Measurements from ENCODE around the gene PTOV1. TPM values are rescaled to one million over a fixed set of nuclear protein-coding genes. Genes with fewer than 3 reads are reported as not detected.

The PTOV1 gene
- 10 to 100 TPM; 63.8 to 73.3 TPM for total RNA-seq

GRCh38 chr19:49850487-49851342 is at the start of gene PTOV1:
Gene PTOV1, plus strand, starts transcription at chr19:49851159.
- Mint-ChIP-seq H3K36me3 (ENCODE audit: insufficient read depth in 2 of 2) (peaks cover 10 to 12% of the 10 kb centered on the region in 2 donors), H3K4me1 (ENCODE audit: low read depth) (peaks cover 47% of the 10 kb centered on the region)

DNA sequence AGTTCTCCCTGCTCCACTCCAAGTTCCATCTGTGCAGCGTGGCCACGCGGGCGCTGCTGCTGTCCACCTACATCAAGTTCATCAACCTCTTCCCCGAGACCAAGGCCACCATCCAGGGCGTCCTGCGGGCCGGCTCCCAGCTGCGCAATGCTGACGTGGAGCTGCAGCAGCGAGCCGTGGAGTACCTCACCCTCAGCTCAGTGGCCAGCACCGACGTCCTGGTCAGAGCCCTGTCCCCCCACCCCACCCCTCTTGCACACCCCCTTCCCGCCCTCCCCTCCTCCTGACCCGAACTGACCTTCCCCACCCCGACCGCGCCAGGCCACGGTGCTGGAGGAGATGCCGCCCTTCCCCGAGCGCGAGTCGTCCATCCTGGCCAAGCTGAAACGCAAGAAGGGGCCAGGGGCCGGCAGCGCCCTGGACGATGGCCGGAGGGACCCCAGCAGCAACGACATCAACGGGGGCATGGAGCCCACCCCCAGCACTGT is 49.5 kb upstream of the PTOV1 start:
- Mint-ChIP-seq H3K4me3 (no peak overlapping the region), H3K36me3 (ENCODE audit: insufficient read depth in 2 of 2) (peaks cover 6 to 9% of the 10 kb centered on the region in 2 donors), H3K9me3 (no peaks in the 10 kb centered on the region), H3K4me1 (ENCODE audit: low read depth) (peaks cover 4% of the 10 kb centered on the region), H3K27me3 (ENCODE audit: low read depth) (no peaks in the 10 kb centered on the region), H3K27ac (no peak overlapping the region)
- DNase-seq (no peak), ATAC-seq (replicated peaks in 1 of 2) (no peak)

More at GRCh38 chr19:49850487-49851342, at the start of gene PTOV1:
- ATAC-seq (replicated peaks in 1 of 2) (peak; percentile 88 to 89), DNase-seq (peak; percentile 92 to 94)
- peaks cover 5% of the 10 kb centered on the region in 2 donors for H3K9me3 Mint-ChIP-seq
- no peaks in the 10 kb centered on the region for H3K27me3 Mint-ChIP-seq (ENCODE audit: low read depth)
- H3K4me3 Mint-ChIP-seq, result peak within 1 kb of the TSS; percentile 86 to 87
- peak within 1 kb of the TSS; percentile 92 for H3K27ac Mint-ChIP-seq

DNA sequence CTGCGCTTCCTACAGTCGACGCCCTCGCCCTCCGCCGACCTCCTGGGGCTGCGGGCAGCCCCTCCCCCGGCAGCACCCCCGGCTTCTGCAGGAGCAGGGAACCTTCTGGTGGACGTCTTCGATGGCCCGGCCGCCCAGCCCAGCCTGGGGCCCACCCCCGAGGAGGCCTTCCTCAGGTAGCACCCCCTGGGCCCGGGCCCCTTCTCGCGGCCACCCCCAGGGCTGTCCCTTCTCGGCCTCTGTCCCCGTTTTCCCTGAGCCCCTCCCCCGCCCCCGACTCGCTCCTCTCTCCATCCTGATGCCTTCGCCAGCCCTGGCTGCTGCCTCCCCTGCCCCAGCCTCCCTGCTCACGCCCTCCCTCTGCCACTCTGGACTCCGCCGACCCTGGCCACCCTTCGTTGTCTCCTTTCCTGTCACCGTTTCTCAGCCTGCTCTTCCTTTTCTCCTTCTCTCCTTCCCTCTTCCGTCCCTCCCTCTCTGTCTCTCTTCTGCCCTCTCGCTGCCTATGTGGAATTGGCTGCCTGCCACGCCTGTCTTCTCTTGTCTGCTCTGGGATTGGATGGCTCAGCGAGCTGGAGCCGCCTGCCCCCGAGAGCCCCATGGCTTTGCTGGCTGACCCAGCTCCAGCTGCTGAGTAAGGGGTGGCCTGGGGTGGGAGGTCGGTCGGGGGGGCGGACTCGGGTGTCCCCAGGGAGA is 48.8 kb upstream of the PTOV1 start:
- Mint-ChIP-seq H3K27me3 (ENCODE audit: low read depth) (no peaks in the 10 kb centered on the region), H3K4me3 (no peak overlapping the region), H3K36me3 (ENCODE audit: insufficient read depth in 2 of 2) (peaks cover 3 to 9% of the 10 kb centered on the region in 2 donors), H3K9me3 (no peaks in the 10 kb centered on the region), H3K4me1 (ENCODE audit: low read depth) (peaks cover 6% of the 10 kb centered on the region), H3K27ac (no peak overlapping the region)
- no peak for DNase-seq
- ATAC-seq (replicated peaks in 1 of 2), result no peak

GRCh38 chr19:49802836-49803528 is 48.0 kb upstream of the PTOV1 start:
- H3K36me3 Mint-ChIP-seq (ENCODE audit: insufficient read depth in 2 of 2), result peaks cover 3 to 9% of the 10 kb centered on the region in 2 donors
- no peak overlapping the region for H3K27ac Mint-ChIP-seq
- H3K27me3 Mint-ChIP-seq (ENCODE audit: low read depth), result no peaks in the 10 kb centered on the region
- peaks cover 6% of the 10 kb centered on the region for H3K4me1 Mint-ChIP-seq (ENCODE audit: low read depth)
- no peak for ATAC-seq (replicated peaks in 1 of 2)
- no peaks in the 10 kb centered on the region for H3K9me3 Mint-ChIP-seq
- no peak for DNase-seq
- no peak overlapping the region for H3K4me3 Mint-ChIP-seq

- Mint-ChIP-seq H3K27me3 (ENCODE audit: low read depth) (no peaks in the 10 kb centered on the region), H3K4me1 (ENCODE audit: low read depth) (peaks cover 11% of the 10 kb centered on the region), H3K36me3 (ENCODE audit: insufficient read depth in 2 of 2) (peaks cover 3 to 11% of the 10 kb centered on the region in 2 donors), H3K9me3 (no peaks in the 10 kb centered on the region), H3K4me3 (no peak overlapping the region), H3K27ac (no peak overlapping the region)
- ATAC-seq (replicated peaks in 1 of 2) (no peak), DNase-seq (no peak)
Observed at GRCh38 chr19:49803529-49803856, 47.5 kb upstream of the PTOV1 start.

DNA sequence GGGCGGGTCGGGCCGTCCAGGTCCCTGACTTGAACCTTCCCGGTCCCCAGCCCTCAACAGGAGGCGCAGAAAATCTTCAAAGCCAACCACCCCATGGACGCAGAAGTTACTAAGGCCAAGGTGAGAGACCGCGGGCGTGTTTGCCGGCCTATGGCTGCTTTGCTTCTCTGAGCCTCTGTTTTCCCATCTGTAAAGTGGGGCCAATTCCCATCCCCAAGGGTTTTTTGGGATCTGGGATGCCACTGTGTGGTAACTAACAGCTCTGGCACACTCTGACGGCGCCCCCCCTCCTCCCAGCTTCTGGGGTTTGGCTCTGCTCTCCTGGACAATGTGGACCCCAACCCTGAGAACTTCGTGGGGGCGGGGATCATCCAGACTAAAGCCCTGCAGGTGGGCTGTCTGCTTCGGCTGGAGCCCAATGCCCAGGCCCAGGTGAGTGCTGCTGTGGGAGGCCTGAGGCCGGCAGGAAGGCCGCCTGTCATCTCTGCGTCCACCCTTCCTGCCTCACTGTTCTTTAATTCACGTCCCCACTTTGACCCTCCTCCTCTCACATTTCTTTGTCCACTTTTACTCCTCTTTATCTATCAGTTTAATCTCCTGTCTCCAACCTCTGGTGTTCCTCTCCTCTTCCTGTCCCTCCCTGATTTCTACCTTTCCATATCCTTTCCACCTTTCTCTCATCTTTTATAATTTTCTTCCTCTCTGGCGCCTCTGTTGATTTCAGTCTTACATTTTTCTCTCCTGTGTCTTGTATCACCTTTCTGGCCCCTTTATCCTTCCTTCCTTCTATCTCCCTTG is 44.9 kb upstream of the PTOV1 start:
- DNase-seq, result no peak
- Mint-ChIP-seq H3K27me3 (ENCODE audit: low read depth) (no peaks in the 10 kb centered on the region), H3K9me3 (no peaks in the 10 kb centered on the region), H3K36me3 (ENCODE audit: insufficient read depth in 2 of 2) (peaks cover 3 to 8% of the 10 kb centered on the region in 2 donors), H3K4me3 (no peak overlapping the region), H3K4me1 (ENCODE audit: low read depth) (peaks cover 26% of the 10 kb centered on the region), H3K27ac (no peak overlapping the region)
- ATAC-seq (replicated peaks in 1 of 2), result no peak

- ATAC-seq (replicated peaks in 1 of 2) (no peak), DNase-seq (no peak)
- Mint-ChIP-seq H3K36me3 (ENCODE audit: insufficient read depth in 2 of 2) (peaks cover 3 to 8% of the 10 kb centered on the region in 2 donors), H3K4me1 (ENCODE audit: low read depth) (peaks cover 26% of the 10 kb centered on the region), H3K27me3 (ENCODE audit: low read depth) (no peaks in the 10 kb centered on the region), H3K27ac (no peak overlapping the region), H3K4me3 (no peak overlapping the region), H3K9me3 (no peaks in the 10 kb centered on the region)
Observed at GRCh38 chr19:49806620-49806959, 44.4 kb upstream of the PTOV1 start.

GRCh38 chr19:49807058-49807903 is 43.7 kb upstream of the PTOV1 start:
- peaks cover 3 to 8% of the 10 kb centered on the region in 2 donors for H3K36me3 Mint-ChIP-seq (ENCODE audit: insufficient read depth in 2 of 2)
- no peak overlapping the region for H3K27ac Mint-ChIP-seq
- H3K4me1 Mint-ChIP-seq (ENCODE audit: low read depth), result peaks cover 33% of the 10 kb centered on the region
- no peaks in the 10 kb centered on the region for H3K27me3 Mint-ChIP-seq (ENCODE audit: low read depth)
- ATAC-seq (replicated peaks in 1 of 2) (no peak), DNase-seq (no peak)
- H3K9me3 Mint-ChIP-seq, result no peaks in the 10 kb centered on the region
- H3K4me3 Mint-ChIP-seq, result no peak overlapping the region

DNA sequence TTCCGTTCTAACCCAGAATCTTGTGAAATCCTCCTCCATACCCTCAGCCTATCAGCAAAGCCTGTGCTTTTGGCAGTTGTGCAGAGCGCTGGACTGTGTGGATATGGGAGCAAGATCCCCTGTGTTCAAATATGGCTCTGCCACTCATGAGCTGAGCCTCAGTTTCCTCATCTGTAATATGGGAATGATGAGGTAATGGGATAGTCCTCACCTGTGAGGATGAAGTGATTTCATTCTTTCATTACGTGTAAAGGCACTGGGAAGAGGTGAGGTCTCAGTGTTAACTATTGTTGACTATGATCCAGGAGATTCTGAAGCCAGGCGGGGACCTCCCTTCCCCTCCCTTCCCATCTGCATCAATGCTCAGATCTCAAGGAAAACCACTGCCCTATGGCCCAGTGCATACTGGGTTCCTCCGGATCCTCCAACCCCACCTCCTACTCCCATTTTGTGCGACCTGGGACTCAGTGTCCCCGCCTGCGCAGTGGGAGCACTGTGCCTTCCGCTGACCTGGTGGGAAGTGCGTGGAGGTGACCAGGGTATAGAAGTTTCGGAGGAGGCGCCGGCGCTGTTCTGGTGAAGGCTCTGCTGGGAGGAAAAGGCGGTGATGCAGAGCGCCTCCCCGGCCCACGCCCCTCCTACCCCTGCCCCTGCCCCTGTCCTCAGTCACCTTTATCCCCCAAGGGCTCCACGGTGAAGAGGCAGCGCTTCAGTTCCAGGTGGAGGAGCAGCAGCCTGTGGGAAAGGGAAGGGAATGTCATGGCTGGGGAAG is 42.9 kb upstream of the PTOV1 start:
- Mint-ChIP-seq H3K9me3 (no peaks in the 10 kb centered on the region), H3K27me3 (ENCODE audit: low read depth) (no peaks in the 10 kb centered on the region), H3K36me3 (ENCODE audit: insufficient read depth in 2 of 2) (peaks cover 3 to 8% of the 10 kb centered on the region in 2 donors), H3K4me1 (ENCODE audit: low read depth) (peaks cover 41% of the 10 kb centered on the region), H3K4me3 (peak overlapping the region; percentile 58 to 93), H3K27ac (no peak overlapping the region)
- DNase-seq (no peak), ATAC-seq (replicated peaks in 1 of 2) (no peak)

DNA sequence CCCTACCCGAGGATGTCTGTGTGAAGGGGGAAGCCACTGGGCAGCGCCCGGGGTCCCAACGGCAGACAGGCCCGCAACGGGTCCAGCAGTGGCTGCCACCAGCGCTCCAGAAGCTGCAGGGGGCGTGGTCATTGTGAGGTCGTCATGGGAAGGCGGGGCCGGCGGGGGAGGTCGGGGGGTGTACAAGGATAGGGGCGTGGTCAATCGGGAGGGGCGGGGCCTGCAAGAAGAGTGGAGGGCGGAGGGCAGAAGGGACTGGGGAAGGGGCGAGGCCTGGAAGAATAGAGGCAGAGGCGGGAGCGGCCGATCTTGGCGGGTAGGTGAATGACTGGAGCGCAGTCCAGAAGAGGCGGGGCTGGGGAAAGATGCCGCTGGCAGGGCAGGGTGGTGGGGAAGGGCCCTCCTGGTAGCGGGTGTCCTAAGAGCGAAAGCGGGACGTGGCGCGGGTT is 42.2 kb upstream of the PTOV1 start:
- peak; percentile 89 to 90 for DNase-seq
- Mint-ChIP-seq H3K27ac (no peak overlapping the region), H3K9me3 (no peaks in the 10 kb centered on the region), H3K4me3 (peak overlapping the region; percentile 82 to 93), H3K27me3 (ENCODE audit: low read depth) (no peaks in the 10 kb centered on the region), H3K4me1 (ENCODE audit: low read depth) (peaks cover 42% of the 10 kb centered on the region), H3K36me3 (ENCODE audit: insufficient read depth in 2 of 2) (peaks cover 3 to 6% of the 10 kb centered on the region in 2 donors)
- peak; percentile 46 for ATAC-seq (replicated peaks in 1 of 2)

- DNase-seq (peak; percentile 55 to 57), ATAC-seq (replicated peaks in 1 of 2) (peak; percentile 24 to 44)
- peak overlapping the region; percentile 82 to 93 for H3K4me3 Mint-ChIP-seq
- H3K36me3 Mint-ChIP-seq (ENCODE audit: insufficient read depth in 2 of 2), result peaks cover 3 to 6% of the 10 kb centered on the region in 2 donors
- H3K27ac Mint-ChIP-seq, result no peak overlapping the region
- H3K27me3 Mint-ChIP-seq (ENCODE audit: low read depth), result no peaks in the 10 kb centered on the region
- peaks cover 48% of the 10 kb centered on the region for H3K4me1 Mint-ChIP-seq (ENCODE audit: low read depth)
- no peaks in the 10 kb centered on the region for H3K9me3 Mint-ChIP-seq
Observed at GRCh38 chr19:49809160-49809940, 41.6 kb upstream of the PTOV1 start.
